ENCODE data around the gene ARHGAP21. TPM values are rescaled to one million over a fixed set of nuclear protein-coding genes. Genes with fewer than 3 reads are reported as not detected.
"Not testable (repeated sequence)": the region's sequence is repeated elsewhere in the genome, so short reads cannot be mapped to it uniquely, and the experiment has no call there.

ARHGAP21 gene
- total RNA-seq, 1 donor from 2014 or later, result 26.7 TPM

DNA sequence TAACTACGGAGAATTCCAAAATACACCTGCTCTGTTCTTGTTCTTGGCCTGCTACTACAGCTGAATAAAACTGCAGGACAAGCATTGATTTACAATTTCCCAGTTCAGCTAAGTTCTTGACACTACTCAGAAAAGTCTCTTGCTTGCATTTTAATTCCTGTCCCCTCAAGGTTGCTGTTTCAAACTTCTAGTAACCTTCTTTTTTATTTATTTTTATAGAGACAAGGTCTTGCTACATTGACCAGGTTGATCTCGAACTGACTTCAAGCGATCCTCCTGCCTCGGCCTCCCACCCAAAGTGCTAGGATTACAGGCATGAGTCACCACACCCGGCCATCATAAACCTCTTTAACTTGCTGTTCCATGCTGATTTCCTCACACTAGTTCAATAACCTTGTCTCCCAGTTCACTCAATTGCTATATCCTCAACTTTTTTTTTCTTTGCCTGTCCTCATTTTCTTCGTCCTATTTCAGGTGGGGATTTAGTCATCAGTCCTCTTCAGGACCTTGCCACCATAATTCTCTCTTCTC lies 79.9 kb downstream of the ARHGAP21 start:
- peak; percentile 28 for ATAC-seq

DNA sequence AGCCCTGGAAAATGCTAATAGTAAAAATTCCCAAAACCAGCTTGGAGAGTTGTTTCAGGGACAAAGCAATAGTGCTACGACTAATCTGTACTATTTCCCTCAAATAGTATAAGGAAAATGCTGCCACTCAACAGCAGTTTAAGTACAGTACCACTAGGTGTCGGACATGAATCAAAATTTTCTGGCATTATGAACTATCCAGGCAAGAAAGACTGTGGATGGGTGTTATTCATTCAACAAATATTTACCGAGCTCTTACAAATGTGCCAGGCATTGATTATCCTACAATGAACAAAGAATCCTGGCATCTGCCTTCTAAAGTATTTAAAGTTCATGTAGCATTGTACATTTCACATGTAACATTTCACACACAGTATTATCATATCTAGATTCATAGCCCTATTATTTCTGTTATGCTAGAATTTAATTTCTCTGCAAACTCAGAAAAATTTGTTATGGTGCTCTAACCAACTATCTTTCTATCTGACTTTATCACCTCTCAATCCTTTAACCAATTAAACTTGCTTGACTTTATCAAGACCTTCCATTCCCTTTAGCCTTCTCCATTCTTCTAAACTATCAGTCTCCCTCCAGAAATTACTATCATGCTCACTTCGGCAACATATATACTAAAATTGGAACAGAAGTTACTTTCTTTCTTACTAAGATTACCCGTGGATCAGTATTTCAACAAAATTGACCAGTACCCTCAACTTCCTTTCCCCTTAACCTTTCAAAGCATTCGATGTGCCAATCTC lies 80.6 kb downstream of the ARHGAP21 start:
- no peak for DNase-seq (ENCODE audit: low spot score)
- peak; percentile 99 for ATAC-seq

More for the DNA sequence above, 79.9 kb downstream of the ARHGAP21 start:
- no peak for DNase-seq (ENCODE audit: low spot score)

DNA sequence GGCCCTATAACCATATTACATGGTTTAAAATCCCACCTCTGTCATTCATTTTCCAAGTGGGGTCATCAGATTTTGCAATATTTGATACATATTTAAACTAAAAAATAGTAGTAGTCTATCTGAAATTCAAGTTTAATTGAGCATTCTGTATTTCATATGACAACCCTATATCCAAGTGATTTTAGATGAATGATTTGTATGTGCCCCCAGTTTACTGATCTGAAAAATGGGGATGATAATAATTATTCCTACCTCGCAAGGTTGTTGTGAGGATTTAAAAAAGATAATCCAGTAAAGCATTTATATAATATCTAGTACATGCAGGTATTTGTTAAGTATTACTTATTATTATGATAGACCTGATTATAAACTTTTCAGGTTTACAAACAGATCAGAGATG lies 84.6 kb downstream of the ARHGAP21 start:
- ATAC-seq (no peak), DNase-seq (ENCODE audit: low spot score) (no peak)

DNA sequence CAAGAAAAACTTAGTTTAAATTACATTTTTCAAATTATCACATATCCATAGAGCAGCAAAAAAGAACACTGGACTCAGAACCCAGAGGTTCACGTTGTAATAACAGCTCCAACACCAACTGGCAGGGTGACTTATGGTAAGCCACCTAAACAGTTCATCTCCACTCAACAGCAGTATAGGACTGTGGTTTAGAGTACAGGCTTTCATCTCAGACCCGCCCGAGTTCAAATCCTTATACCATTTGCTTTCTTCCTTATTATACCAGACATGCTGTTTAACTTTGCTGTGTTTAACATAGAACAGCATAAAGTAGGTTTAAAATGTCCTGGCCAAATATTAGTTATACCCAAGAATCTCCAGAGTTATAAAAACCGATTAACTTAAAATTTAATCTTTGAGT lies 97.9 kb downstream of the ARHGAP21 start:
- ATAC-seq (no peak), DNase-seq (ENCODE audit: low spot score) (no peak)

DNA sequence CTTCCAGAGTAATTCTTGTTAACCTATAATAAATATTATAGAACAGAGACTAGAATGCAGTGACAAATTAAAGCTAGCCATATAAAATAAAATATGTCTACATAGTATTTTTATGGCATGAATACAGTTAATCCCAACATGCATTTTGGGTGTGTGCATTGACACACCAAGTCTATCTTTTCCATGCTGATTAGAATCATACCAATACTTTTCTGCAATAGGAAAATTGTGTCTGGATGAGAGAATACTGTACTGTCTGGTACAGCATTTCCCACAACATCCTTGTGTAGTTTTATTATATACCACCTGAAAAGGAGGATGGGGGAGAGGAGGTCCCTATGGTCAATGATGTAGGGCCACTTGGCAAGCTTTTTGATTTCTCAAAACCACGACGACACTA lies 100.3 kb downstream of the ARHGAP21 start:
- no peak for DNase-seq (ENCODE audit: low spot score)
- ATAC-seq, result no peak

DNA sequence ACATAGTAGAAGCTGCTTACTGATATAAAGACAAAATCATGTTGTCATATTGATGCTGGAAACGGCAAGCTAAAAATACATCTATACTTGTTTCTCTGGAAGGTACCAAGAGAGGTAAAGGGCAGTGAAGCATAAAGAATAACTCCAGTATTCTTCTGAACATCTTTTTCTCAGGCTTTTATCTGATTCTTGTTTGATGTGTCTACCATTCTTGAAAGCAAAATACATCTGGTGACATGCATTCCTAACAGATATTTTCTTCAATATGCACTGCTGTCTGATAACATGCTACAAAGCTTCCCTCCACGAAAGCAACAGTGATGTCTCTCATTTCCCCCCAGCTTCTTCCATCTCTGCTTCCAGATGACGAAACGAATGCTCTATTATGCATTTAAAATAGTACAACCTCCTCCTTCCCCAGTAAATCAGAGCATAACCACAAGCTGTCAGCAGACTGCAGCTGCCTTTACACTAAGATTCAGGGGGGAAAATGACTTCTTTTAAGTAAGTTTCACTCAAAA lies 100.8 kb downstream of the ARHGAP21 start:
- no peak for DNase-seq (ENCODE audit: low spot score)
- no peak for ATAC-seq

DNA sequence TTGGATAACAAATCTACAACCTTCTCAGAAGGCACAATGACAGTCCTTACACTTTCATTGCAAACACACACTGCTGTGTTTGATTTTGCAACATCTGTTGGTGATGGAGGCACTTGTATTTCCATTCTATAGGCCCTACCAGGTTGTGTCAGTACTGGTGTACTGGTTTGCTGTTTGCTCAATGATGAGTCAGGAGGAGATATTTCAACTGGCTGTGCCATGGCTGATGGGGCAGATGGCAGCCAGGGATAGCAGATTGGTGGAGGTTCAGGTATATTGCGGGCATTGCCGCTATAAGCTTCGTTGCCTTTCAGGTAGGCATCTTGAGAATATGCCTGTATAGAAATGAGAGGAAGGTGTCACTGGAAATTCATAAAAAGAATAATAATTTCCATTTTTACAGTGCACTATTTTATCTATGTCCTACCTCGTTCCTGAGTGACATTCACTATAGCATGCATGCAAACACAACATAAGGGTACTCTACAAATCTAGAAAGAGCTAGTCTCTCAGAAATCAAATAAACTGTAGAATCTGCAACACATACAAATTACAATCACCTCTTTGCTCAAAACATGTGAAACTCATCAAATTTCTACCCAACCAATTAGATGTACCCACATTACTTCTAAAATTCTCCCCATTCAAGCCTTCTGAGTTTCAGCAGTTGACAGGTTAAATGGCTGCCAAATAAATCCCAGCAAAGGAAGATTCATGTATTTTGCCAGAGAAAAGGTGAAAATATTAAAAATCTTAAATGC lies 102.5 kb downstream of the ARHGAP21 start:
- DNase-seq (ENCODE audit: low spot score); ATAC-seq: not testable (repeated sequence)

DNA sequence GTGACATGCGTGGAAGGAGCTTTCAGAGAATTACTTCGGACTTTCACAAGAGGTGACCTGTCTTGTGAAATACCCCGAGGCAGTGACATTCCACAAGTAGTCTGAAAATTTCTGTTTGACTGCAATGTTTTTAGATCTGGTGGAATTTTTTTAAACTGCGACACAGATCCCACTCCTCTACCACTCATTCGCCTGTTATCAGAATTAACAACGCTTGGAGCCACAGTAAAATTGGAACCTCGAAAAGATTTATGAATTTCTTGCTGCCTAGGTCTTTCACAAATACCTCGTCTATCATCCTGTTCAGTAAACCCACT lies 103.7 kb downstream of the ARHGAP21 start:
- DNase-seq (ENCODE audit: low spot score); ATAC-seq: not testable (repeated sequence)

DNA sequence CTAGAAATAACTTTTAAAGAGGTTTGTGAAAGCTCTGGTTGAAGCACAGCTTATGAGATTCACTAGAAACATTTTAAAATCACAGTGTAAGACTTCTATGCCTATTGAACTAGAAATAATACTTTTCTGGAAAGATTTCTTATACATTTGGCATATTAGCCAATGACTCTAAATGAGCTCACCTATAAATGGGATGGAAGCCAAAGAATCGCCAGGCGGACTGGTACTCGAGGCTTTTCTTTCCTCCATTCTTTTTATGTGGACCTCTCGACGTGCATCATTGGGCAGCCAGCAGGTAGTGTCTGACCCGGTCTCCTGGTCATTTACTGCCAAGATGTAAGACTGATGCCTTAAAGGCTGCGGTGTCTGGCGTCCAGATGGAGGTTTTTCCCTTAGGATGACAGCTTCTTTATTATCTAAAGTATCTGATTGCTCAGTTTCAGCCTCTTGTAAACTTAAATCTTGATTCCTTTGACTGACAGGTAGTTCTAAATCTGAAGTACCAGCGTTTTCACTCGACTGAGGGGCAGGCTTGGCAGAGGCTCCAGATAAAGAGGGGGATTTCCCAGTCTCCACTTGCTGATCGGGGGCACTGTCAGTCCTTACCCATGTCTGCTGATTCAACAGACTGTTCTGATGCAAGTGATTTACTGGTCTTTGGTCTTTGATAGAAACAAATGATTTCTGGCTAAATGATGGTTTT lies 104.2 kb downstream of the ARHGAP21 start:
- DNase-seq (ENCODE audit: low spot score); ATAC-seq: not testable (repeated sequence)

DNA sequence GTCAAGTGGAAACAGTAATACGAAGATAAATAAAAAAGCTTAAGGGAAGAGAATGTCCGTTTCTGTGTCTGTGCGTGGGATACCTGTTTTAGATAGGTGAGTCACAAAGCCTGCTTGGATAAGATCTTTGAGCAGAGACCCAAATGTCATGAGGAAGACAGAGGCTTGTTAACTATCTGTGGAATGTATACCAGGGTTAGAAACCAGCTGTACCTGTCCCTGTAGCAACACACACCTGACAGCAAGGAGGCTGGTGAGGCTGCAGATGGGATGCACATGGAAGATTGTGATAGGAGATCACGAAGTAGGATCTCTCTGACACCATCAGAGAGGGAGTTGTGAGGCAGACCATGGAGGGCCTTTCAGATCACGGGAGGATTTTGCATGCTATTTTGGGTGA lies 105.3 kb downstream of the ARHGAP21 start:
- no peak for ATAC-seq
- no peak for DNase-seq (ENCODE audit: low spot score)

DNA sequence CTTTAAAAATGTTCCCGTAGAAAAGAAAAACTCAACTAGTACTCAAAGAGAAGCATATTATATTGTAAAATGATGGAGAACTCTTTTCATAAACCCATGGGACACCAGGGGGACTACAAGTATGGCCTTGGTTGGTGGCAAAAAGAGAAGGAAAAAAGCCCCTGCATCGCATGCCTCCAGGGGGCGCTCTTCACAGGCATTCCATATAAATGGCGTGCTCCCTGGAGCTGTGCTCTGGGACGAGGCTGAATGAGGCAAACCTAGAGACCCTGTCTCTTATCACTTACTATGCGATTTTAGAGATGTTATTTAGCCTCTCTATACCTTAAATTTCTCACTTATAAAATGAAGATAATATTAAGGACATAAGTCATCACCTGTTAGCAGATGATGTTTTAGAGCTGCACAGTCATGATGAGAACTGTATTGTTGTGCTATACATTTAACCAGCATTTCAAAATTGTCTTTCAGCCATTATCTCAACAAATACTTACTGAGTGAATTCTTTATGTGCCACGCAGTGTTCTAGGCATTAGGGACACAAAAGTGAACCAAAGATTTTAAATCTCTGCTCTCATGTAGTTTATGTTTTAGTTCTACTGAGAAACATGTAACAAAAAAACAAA lies 105.8 kb downstream of the ARHGAP21 start:
- ATAC-seq (peak; percentile 88), DNase-seq (ENCODE audit: low spot score) (peak; percentile 54)

DNA sequence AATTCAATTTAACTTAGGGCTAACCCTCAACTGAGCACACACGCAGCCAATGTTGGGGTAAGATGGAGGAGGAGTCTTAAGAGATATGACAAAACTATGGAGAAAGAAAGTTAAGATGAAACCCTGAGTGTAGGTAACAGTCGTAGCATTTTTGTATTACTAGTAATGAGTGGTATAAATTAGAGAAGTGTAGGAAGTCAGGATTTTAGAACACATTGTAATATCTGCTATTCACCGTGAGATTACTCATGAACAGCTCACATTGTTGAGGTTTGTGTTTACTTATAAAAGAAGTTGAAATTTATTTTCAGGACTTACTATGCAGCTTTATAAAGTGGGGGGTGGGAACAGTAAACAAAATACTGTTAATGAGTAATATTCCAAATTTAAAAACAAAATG lies 107.2 kb downstream of the ARHGAP21 start:
- DNase-seq (ENCODE audit: low spot score), result no peak
- no peak for ATAC-seq

DNA sequence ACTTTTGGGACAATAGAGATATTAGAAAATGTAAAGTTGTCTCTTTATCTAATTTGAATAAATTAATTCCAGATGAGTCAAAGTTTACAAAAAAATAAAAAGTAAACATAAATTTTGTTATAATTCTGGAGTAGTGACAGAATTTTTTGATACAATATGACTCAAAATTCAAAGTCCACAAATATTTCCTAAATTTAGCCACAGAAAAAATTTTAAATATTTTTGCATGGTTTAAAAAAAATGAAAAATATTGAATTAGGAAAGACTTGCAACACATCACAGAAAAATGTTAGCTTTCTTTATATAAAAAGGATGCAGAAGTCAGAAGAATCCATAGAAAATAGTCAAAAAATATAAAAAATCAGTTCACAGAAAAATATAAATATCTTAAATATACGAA lies 117.7 kb downstream of the ARHGAP21 start:
- ATAC-seq, result no peak
- DNase-seq (ENCODE audit: low spot score), result no peak

DNA sequence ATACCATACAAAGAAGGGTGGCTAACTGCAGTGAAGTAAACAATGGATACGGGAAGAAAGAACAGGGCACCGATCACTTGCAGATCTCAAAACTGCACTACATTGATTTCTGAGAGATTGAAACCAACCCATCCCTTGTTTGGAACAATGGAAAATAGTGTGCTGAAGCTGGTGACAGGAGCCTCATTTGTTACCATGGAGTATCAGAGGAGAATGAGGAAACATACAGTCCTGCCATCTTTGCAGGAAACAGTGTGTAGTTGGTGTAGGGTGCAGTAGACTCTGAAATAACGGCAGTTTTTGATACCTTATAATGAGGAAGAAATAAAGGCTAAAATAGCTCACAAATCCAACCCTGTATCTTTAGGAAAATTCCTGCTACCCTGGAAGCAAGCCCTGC lies 118.5 kb downstream of the ARHGAP21 start:
- DNase-seq (ENCODE audit: low spot score), result no peak
- no peak for ATAC-seq

DNA sequence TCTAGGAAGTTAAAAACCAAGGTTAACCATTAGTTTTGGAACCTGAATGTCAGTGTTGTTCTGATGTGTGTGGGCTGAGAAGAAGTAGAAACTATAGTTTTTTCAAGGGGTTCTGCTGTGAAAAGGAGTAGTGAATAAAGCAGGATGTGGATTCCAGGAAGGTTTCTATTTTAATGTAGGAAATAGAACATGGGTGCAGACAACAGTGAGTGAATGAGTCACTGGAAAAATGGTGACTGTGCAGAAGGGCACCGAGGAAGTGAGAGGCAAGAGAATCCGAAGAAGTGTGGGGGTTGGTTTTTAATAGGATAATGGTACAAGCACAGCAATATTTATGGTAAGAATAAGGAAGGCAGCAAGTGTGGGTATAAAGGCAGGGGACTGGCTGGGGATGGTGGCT lies 120.4 kb downstream of the ARHGAP21 start:
- DNase-seq (ENCODE audit: low spot score) (no peak), ATAC-seq (no peak)

DNA sequence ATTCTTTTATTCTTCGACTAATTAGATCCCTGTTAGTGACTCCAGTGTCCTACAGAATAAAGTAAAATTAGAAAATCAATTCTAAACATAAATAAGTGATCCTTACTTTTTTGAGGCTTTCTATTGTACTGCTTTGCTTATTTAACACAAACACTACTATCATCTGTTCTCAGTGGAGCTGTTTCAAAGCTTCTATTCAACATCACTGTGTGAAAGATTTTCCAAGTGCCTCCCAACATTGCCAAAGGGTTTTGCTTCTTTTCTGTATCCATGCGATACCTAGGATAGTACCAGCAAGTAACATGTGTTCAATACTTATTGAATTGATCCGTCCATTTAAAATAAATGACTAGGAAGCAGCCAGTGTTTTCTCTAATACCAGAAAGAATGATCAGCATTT lies 125.7 kb downstream of the ARHGAP21 start:
- DNase-seq (ENCODE audit: low spot score), result no peak
- ATAC-seq, result no peak

DNA sequence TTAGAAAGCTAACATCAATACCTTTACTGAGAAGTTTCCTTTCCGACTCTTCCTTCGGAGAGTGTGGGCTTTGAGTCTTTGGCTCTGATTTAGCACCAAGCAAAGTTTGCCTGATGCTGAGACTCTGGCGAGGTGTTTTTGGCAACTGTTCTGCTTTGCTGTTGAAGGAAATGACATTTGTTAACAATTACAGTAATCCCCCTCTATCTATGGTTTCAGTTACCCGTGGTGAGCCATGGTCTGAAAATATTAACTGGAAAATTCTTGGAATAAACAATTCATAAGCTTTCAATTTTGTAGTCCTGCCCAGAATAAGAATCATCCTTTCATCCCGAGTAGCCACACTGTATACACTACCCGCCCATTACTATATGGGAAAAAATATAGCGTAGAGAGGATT lies 126.3 kb downstream of the ARHGAP21 start:
- ATAC-seq, result no peak

DNA sequence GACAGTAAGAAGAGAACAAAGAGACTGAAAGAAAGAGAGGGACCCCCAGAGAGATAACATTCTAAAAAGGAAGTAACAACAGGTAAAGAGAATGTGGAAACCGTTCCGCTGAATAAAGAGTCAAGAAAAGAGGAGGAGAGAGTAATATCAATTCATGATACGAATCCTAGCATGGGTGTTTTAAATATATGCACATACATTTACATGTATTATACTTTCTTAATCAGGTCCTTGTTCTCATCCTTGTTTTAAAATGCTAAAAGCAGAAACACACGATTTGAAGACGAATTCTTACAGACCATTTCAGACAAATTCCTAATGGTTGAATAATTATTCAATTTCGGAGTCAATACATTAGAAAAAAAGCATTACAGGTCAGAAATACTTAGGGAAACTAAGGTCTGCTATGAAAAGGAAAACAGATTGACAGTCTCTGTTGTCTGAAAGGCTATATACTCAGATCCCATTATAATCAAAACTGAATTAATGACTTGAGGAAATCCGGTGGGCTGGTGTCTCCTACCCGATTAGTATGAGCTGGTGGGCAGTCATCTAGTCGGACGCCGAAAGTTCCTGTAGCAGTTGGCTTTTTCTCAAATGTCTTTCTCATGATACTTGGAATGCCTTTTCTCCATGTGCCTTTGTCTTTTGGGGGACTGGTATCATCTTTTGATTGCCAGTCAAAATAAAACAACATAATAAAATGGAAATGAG lies 127.3 kb downstream of the ARHGAP21 start:
- DNase-seq (ENCODE audit: low spot score) (no peak), ATAC-seq (no peak)

More for the DNA sequence above, 126.3 kb downstream of the ARHGAP21 start:
- DNase-seq (ENCODE audit: low spot score), result no peak

DNA sequence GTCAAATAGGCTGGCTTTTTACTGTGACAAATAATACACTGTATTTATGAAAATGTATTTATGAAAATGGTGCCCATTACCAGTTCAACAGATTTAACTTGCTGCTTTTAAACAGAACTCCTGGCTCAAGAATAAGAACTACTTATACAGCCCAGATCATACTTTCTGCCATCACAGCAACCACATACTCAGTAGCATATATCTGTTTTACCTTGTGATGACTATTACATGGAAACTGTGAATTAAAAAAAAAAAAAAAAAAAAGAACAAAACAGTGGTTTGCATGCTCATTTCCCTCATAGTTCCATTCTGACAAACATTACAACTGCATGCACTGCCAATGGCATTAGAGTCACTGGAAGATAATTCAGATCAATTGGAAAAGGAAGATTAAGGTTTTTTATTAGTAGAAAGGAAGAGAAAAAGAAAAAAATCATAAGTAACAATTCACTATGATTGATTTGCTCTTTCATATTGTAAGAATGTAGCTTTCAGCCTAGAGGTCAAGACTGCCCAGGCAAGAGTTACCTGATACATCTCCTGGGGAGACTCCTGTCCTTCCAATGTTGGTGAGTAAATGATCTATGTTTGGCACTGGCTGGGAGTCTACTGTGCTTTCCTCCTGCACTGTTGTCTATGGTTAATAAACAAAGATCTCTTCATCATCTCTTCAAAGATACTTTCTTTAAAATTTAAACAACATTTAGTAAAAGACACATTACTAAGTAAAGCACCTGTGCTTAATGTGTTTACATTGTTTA lies 132.8 kb downstream of the ARHGAP21 start:
- no peak for DNase-seq (ENCODE audit: low spot score)
- no peak for ATAC-seq

Measured in left lobe of liver (tissue), 2 donors.